ENCODE results near the gene PLXNA2.

Gene PLXNA2

DNA sequence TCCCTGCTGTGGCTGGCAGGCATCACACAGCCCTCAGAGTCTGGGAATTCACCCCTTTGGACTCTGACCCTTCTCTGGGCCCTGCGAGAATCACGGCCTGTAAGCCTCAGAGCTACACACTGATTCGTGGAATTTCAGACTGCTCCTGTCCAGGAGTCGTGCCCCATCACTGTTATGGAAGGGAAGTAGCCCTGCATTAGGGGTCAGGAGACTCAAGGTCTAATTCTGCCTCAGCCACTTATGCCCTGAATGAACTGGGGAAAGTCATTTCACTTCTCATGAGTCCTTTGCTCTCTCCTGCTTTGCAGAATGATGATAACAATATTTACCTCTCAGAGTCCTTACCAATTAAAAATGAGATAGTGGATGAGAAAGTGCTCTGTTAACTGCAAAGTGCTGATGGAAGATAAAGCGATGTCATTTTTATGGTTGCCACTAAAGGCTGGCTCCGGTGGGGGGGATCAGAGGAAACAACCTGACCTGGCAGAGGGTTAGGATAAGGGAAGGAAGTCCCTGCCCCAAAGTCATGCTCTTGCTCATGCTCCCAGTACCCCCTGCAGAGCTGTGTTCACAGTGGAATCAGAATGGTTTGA is 184.7 kb downstream of the PLXNA2 start:
- DNase-seq, result no peak

DNA sequence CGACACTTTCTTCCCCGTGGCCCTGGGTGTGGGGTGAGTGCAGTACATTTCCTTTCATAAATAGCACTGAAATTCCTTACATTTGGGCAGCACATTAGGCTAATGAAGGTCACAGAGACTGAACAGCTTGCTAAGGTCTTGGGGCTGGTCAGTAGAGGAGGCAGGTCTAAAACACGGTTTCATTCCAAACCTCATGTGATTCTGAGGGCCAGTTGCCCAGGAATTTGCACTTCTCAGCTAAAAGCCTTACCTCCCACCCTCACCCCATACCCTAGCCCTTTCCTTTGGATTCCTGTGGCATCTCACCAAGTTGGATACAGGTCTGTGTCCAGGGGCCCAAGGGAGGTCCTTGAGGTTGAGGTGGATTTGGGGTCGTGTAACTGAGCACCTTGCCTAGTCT is 185.4 kb downstream of the PLXNA2 start:
- no peak for DNase-seq

DNA sequence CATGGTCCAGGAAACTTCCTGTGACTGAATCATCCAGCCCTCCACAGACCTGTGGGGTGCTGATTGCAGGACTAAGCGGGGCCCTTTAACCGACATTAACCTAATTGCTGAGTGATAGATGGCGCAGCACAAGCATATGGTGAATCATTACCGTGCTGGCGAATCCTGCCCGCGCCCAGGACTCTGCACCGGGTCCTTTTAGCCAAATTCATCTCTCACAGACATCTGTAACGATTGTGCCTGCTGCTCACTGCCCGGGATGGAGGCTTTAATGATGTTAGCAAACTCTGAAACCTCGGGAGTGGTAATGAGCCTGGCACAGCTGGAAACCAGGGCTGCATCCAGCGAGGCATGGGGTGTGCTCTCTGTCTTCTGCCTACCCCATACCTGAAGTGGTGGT is 185.9 kb downstream of the PLXNA2 start:
- DNase-seq, result no peak

DNA sequence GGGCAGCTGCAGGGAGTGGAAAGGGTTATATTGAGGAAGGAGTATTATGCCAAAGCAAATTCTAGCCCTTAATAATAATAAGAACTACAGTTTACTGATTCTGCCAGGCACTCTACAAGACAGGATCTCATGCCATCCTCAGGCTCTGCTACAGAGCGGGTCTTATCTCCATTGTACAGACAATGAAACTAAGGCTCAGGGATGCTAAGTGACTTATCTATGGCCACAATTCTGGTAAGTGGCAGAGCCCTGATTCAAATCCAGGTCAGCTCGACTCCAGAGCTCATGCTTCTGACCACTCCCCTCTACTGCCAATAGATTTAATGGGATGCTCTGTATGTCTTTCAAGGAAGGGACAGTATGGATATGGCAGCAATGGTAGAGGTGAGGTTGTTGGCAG is 187.1 kb downstream of the PLXNA2 start:
- no peak for DNase-seq

DNA sequence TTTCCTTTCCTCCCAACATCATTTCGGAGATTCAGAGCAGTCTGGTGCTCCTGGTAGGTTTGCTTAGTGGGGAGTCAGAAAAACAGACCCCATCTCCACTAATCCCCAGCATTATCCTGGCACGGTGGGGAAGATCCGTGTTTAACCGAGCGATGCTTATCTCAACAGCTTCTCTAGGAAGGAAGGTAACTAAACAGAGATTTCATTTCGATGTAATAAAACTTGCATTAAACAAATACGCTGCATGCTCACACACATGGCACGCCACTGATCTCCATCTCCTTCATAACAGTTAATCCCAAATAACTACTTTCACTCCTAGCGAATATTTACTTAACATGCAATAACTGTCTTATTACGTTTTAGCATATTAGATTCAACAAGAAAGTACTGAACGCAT is 188.6 kb downstream of the PLXNA2 start:
- DNase-seq, result no peak

DNA sequence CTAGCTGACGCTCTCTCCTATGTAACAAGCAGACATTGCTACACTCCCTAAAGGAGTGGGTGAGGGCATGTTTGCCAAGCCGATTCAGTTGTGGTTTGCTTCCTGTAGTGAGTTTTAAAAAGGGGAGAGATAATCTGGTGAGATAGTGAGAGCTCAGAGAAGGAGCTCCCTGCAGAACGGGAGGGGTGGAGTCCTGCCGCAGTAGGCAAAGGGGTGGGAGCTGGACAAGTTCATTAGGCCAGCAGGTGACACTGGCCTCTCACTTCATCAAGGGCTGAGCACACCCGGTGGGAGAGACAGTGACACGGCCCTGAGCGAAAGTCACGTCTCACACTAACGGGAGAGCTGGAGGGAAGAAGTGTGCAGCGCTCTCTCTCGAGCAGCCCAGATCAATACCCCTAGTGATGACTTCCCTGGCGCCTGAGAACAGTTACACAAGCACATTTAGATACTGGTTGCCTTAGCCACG is 189.2 kb downstream of the PLXNA2 start:
- DNase-seq, result no peak

DNA sequence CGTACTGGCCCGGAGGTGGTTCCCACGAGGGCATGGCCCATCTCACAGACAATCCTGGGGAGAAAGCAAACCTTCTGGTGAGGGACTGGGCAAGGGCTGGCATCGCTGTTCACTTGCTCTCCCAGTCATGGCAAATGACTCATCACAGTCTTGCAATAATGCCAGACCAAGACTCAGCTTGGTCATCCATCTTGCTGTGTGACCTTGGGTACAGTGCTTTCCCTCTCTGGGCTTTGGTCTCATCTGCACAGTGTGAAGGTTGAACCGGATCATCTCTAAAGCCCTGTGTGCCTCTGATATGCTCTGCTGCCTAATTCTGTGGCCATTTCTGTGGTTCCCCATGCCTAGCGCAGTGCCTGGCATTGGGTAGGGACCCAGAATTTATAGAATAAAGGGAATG is 189.7 kb downstream of the PLXNA2 start:
- DNase-seq, result no peak

DNA sequence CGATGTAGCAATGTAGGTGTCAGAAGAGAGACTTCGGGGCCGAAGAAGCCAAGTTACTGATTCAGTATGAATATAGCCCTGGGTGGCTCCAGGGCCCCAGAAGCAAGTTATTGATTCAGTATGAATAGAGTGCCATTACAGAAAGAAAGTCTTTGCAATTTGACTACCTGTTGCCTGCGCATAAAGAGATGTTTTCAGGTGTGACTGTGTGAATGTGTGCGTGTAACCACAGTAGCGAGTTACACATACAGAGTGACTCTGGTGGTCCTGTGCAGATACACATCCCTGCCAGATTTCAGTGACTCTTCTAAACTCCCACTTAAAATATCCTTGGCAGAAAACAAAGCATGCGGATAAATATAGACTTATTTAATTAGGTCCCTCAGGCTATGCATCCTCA is 190.5 kb downstream of the PLXNA2 start:
- DNase-seq, result no peak

DNA sequence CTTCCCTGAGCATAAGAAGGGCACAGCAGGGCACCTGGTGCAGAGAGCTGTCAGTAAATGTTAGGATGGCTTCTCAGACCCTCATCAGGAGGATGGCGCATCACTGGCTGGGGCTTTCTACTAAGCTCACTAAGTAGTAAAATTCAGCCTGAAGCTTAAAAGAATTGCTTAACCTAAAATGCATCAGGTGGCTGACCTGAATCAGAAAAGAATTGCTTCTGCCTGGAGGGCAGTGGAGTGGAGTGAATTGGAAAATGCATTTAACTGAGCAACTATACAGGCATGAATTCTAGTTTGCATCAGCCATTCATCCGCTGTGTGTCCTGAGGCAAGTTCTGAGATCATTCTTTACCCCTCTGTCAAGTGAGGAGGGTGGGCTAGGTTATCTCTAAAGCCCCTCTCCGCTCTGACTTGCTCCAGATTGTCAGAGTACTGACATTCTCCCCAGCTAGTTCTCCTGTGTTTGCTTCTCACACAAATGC is 191.2 kb downstream of the PLXNA2 start:
- no peak for DNase-seq

DNA sequence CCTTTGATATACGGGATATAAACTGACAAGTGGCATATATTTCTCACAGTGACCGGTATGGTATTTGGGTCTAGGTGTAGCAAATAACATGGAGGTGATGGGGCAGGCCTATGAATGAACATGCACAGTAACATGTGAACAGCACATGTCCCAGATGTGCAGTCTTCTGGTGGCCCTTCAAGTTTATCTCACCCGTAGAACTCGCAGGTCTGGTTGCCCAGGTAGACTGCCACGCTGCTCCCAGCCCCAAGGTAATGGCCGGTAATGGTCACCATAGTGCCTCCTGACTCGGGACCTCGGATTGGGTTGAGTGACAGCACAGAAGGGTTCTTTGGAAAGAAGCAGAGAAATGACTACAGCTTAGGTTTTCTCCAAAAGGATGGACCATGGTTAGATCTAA is 192.0 kb downstream of the PLXNA2 start:
- no peak for DNase-seq

DNA sequence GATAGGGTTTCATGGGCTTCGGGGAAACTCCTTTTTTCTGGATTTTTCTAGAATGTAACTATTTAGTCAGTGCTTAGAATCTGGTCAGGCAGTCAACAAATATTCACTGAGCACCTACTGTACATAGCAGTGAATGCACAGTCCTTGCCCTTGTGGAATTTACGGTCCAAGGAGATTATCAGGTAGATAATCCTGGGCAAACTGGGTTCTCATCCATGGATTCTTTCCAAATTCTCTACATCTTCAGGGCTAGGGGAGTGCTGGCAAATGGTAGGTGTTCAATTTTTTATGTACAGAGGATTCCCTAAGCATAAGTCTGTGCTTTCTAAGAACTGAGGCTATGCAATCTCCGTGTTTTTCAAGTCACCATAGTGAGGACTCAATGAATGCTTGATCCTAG is 192.5 kb downstream of the PLXNA2 start:
- no peak for DNase-seq

DNA sequence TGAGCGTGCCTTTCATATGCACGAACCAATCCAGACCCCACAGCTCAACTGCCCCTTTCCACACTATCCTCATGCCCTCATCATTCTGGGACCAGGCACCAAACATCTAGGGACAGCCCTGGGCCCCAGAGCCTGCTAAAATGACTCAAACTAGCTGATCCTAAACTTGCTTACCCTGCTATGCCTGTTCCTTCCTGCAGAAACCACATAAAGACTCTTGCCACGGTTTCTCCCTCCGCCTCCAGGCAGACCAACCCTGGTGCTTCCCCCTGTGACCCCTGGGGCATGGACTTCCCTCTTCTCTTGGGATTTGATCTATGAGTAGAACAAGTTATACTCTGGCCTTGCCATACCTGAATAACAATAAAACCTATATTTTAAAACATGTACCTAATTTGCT is 195.3 kb downstream of the PLXNA2 start:
- DNase-seq, result no peak

DNA sequence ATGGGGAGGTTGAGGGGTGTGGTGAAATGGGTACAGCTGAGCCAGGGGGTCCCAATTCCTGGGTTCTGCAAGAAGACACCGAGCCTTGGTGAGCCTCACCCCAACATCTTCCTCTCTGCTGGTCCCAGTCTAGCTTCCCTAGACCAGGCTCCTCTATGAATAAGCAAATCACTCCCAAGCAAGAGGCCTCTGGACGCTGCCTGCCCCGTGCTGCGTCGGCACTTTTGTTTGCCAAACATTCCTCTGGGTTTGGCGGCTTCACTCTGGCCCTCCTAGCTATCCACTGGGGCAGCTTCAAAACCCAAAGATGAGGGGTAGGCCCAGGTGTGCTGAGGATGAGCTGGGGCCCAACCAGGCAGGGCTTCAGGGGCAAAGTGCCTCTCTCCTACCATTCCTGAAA is 196.2 kb downstream of the PLXNA2 start:
- no peak for DNase-seq

DNA sequence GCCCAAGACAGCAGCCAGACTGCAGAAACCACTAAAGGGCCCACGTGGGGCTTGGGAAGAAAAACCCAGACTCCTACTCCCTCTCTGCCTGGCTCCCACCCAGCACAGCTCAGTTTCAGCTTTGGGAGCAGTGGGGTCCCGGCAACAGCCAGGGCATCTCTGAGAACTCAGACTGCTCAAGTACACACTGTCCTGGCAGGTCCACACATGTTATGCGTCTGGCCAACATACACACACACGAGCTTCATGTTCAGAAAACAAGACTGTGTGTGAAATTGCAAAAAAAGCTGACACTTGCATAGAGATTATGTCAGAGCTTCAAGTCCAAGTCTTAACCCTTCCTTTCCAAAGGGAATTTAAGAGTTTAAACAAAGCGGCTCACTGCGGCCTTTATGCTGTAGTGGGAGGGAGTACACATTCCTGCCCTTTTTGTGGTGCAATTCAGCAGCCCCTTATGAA is 196.7 kb downstream of the PLXNA2 start:
- no peak for DNase-seq

DNA sequence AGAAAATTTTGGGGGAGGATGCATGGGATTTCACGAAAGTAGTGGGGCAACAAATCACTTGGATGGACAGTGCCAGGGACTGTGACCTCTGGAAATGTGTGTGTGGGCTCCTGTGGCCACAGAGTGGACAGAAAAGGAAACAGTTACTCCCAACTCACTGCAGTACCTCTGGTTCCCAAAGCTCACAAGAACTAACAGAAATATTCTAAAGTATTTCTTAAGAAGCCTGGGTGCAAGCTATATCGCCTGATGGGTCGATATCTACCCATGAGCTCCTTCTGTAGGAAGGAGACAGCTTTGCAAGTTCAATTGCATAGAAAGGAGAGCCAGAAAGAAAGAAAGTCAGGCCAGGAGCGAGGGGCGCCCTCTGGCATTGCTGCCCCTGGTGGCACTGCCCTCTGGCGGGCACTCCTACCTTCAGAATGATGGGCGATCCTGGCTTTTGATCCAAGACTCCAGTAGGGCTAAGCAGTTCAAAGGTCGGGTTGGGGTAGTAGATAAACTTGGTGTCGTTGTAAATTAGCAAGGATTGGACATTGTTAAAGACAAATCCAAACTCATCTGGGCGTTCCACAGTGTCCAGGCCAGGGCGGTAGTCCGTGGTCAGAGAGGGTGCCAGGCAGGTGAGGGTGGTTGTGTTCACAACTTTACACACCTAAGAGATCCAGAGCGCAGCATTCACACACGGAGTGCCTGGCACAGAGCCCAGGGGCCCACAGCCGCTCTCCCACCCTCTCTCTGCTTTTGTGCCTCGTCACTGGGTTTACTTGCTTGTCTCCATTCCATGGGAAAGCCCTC is 198.5 kb downstream of the PLXNA2 start:
- no peak for DNase-seq

DNA sequence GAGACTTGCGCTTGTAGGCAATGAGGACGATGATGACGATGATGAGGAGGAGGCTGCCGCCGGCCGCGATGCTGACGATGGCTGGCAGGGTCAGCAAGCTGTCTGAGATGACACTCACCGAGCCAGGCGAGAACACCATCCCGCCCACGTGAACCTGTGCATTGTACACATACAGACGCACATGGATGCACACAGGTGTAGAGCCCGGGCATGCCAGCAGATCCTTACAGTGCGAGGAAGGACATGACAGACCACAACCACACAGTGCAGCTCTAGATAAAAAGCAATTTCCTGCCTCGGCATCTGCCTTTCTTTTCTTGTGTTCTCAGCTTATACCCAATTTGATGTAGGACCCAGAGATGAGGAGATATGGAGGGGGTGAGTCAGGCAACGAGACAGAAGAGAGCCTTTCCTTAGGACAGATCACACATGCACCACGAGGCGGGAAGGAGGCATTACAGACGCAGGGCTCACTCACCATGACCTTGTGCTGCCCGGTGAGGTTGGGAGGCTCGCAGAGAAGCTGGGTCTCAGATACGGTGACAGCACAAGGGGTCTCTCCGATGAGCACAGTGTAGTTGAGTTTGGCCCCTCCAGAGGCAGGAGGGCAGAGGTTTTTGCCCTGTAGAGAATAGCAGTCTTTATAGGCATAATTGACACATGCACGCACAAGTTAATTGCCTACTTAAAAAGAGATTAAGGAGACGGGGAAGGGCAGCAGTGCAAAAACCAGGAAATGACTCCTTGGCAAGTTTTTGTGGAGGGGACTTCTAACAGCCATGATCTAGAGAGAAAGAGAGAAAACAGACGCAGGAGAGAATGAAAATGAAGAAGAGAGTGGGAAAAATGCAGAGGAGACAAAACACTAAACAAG is 199.4 kb downstream of the PLXNA2 start:
- DNase-seq, result no peak

DNA sequence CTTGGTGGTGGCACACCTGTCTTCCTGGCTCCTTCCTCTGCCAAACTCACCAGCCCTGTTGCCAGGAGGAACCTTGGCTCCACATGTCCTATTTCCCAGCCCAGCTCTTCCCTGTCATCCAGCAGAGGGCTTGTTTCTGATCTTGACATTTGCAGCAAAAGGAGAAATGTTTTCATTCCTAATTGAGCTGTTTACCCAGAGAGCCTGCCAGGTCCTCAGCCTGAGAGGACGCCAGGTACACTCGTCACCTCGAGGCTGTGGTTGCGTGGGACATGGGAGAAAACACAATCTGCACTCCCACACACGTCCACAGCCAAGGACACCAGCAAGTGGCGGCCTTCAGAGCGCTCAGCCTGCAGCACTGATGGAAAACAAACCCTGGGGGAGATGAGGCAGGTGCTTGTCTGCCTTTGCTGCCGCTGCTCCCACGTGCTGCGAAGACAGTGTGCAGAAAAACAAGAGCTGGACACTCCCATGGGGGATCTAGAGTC is 200.4 kb downstream of the PLXNA2 start:
- no peak for DNase-seq

DNA sequence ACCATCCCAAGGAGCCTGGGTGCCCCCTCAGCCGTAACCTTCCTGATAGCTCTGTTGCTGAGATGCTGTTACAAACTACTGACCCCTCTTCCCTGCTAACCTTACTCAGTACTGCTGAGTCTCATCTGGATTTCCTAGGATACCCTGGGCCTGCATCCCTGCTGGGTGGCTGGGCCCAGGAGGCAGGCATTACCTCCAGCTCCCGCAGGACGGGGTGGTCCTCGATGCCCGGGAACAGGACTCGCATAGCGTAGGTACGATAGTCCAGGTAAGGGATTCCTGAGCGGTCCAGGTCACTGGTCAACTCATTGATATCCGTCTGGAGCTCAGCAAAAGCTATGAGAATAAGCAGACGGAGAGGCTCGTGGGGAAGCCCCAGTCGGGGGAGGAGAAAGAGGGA is 201.3 kb downstream of the PLXNA2 start:
- DNase-seq, result no peak

DNA sequence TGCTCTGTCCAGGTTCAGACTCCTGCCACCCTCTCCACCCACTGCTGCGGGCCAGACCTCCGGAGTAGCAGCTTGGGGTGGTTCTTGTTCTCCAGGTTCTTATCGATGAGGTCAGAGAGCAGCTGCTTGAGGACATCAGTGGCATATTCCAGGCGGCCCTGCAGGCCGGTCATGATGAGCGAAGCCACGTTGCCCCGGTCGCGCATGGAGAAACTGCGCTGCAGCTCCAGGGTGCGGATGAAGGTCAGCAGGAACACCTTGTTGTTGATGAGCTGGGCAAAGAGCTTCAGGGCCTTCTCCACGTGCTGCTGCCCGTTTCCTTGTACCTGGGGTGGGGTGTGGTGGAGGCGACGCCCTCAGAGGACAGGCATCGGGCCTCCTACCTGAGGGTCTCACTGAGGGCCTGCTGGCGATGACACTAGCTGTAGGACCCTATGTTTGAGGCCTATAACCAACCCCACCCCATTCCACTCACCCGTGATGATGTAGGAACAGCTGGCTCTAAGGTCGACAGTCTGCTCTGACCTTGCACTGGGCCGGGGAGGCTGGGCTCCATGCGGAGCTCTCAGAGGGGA is 202.1 kb downstream of the PLXNA2 start:
- DNase-seq, result no peak

DNA sequence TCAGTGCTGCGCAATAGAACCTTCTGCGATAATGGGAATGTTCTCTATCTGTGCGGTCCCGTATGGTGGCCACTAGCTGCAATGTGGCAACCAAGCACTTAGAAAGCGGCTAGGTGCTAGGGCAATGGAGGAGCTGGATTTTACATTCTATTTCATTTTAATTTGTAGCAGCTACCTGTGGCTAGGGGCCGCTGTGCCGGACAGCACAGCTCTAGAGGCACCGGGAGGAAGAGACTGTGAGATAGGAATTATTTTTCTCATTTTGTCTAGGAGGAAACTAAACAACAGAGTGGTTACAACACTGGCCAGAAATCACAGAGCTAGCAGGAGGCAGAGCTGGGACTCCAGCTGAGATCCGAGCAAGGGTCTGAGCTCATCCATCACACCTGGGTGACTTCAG is 202.7 kb downstream of the PLXNA2 start:
- DNase-seq, result no peak

DNA sequence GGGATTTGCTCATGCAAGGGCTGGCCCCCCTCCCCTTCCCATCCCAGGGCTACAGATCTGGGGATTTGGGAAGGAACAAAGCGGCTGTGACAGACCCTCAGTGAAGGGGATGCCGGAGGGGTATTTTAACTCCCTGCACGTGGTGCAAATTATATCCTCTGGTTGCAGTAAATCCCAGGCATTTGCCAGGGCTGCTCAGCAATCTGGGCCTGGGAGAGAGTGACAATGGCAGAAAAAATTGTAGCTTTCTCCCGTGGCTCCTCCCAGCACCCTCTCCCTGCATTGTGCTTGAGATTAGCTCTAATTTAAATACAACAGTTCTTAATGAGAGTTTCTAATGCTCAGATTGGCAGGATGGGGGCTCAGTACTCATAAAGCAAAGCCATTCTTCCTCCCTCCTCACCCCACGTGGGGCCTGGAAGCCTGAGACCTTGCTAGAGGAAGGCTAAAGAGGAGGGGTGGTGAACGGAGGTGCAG is 203.3 kb downstream of the PLXNA2 start:
- DNase-seq, result no peak

DNA sequence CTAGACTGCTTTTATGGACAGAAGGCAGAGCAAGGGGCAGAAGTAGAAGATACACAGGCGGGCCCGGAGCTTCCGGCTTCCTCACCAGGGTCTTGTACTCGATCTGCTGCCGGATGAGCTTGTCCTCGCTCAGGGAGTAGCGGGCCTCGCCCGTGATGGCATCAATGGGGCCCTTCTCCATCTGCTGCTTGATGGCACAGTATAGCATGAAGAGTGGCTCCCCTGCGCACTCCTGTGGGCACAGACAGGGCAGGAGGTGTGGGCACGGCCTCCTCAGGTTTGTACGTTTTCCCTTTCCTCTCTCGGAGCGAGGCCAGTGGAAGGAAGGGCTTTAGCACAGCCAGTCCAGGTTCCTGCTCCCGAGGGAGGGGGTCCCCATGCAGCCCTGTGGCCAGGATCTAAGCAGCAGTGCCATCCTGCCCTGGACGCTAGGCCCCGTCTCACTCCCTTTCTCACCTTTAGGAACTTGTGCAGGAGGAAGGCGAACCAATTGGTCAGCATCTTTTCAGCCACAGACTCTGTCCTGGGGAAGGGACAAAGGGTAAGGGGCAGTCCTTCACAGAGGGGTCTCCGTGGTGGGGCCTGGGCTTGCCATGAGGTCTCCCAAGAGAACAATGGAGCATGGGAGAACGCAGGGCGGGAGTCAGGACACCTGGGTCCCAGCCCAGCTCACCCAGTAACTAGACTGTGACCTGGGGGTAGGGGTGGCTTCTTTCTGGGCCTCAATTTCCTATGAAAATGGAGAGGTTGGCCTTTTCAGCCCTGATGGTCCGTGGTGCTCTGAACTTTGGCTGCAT is 204.4 kb downstream of the PLXNA2 start:
- no peak for DNase-seq
